ENCODE data around the gene ZBTB7A.

Gene ZBTB7A

GRCh38 chr19:4035582-4035981 lies 31.1 kb downstream of the ZBTB7A start:
- H4K20me1 ChIP-seq (ENCODE audit: insufficient read depth, low read length), result peaks cover 4% of the 10 kb centered on the region
- H3K9me3 ChIP-seq (ENCODE audit: insufficient read depth, low read length), result no peaks in the 10 kb centered on the region

GRCh38 chr19:4035018-4035566 lies 31.6 kb downstream of the ZBTB7A start:
- no peak overlapping the region for H3K4me2 ChIP-seq (ENCODE audit: low read length)
- H3K9ac ChIP-seq (ENCODE audit: low read length), result no peak overlapping the region
- no peaks in the 10 kb centered on the region for H3K27me3 ChIP-seq (ENCODE audit: low read depth, low read length)
- H3K4me1 ChIP-seq (ENCODE audit: low read length), result no peaks in the 10 kb centered on the region
- H3K27ac ChIP-seq (ENCODE audit: low read length), result no peak overlapping the region
- peaks cover 36% of the 10 kb centered on the region for H3K36me3 ChIP-seq (replicated peaks; ENCODE audit: low read depth, low read length)
- no peaks in the 10 kb centered on the region for H3K9me3 ChIP-seq (ENCODE audit: insufficient read depth, low read length)
- no peak overlapping the region for H3K4me3 ChIP-seq (ENCODE audit: low read length)
- TF ChIP-seq EZH2phosphoT487 (IDR thresholded peaks at IDR 0.05; ENCODE audit: low read depth), result no peak
- H2AFZ ChIP-seq (ENCODE audit: low read depth, low read length), result no peak overlapping the region
- no peaks in the 10 kb centered on the region for H3K79me2 ChIP-seq (ENCODE audit: low read length)
- peaks cover 4% of the 10 kb centered on the region for H4K20me1 ChIP-seq (ENCODE audit: insufficient read depth, low read length)

More at GRCh38 chr19:4035582-4035981, 31.1 kb downstream of the ZBTB7A start:
- Histone ChIP-seq H3K4me3 (ENCODE audit: low read length) (no peak overlapping the region), H3K36me3 (replicated peaks; ENCODE audit: low read depth, low read length) (peaks cover 40% of the 10 kb centered on the region), H3K79me2 (ENCODE audit: low read length) (no peaks in the 10 kb centered on the region), H3K4me1 (ENCODE audit: low read length) (no peaks in the 10 kb centered on the region), H2AFZ (ENCODE audit: low read depth, low read length) (no peak overlapping the region), H3K9ac (ENCODE audit: low read length) (no peak overlapping the region), H3K27ac (ENCODE audit: low read length) (no peak overlapping the region), H3K4me2 (ENCODE audit: low read length) (no peak overlapping the region), H3K27me3 (ENCODE audit: low read depth, low read length) (no peaks in the 10 kb centered on the region)
- TF ChIP-seq CTCF (IDR thresholded peaks at IDR 0.05; ENCODE audit: low read depth, low read length), result no peak
- no peak for TF ChIP-seq EZH2phosphoT487 (IDR thresholded peaks at IDR 0.05; ENCODE audit: low read depth)

GRCh38 chr19:4034048-4035017 lies 32.4 kb downstream of the ZBTB7A start:
- no peaks in the 10 kb centered on the region for H3K9me3 ChIP-seq (ENCODE audit: insufficient read depth, low read length)
- H3K4me1 ChIP-seq (ENCODE audit: low read length), result no peaks in the 10 kb centered on the region
- H3K4me2 ChIP-seq (ENCODE audit: low read length), result no peak overlapping the region
- H3K9ac ChIP-seq (ENCODE audit: low read length), result no peak overlapping the region
- no peak overlapping the region for H3K27ac ChIP-seq (ENCODE audit: low read length)
- H2AFZ ChIP-seq (ENCODE audit: low read depth, low read length), result no peak overlapping the region
- no peaks in the 10 kb centered on the region for H3K27me3 ChIP-seq (ENCODE audit: low read depth, low read length)
- H3K4me3 ChIP-seq (ENCODE audit: low read length), result no peak overlapping the region
- no peaks in the 10 kb centered on the region for H3K79me2 ChIP-seq (ENCODE audit: low read length)
- peaks cover 36% of the 10 kb centered on the region for H3K36me3 ChIP-seq (replicated peaks; ENCODE audit: low read depth, low read length)
- peaks cover 4% of the 10 kb centered on the region for H4K20me1 ChIP-seq (ENCODE audit: insufficient read depth, low read length)
- TF ChIP-seq EZH2phosphoT487 (IDR thresholded peaks at IDR 0.05; ENCODE audit: low read depth) (no peak), CTCF (IDR thresholded peaks at IDR 0.05; ENCODE audit: low read depth, low read length) (no peak)

GRCh38 chr19:4033028-4033956 lies 33.4 kb downstream of the ZBTB7A start:
- Histone ChIP-seq H3K27me3 (ENCODE audit: low read depth, low read length) (no peaks in the 10 kb centered on the region), H2AFZ (ENCODE audit: low read depth, low read length) (no peak overlapping the region), H3K27ac (ENCODE audit: low read length) (no peak overlapping the region), H3K4me3 (ENCODE audit: low read length) (no peak overlapping the region), H3K4me1 (ENCODE audit: low read length) (no peaks in the 10 kb centered on the region), H3K9me3 (ENCODE audit: insufficient read depth, low read length) (no peaks in the 10 kb centered on the region), H4K20me1 (ENCODE audit: insufficient read depth, low read length) (no peaks in the 10 kb centered on the region; the same call in 1 of the 2 replicates), H3K9ac (ENCODE audit: low read length) (no peak overlapping the region), H3K4me2 (ENCODE audit: low read length) (no peak overlapping the region), H3K79me2 (ENCODE audit: low read length) (no peaks in the 10 kb centered on the region), H3K36me3 (replicated peaks; ENCODE audit: low read depth, low read length) (peaks cover 36% of the 10 kb centered on the region)
- no peak for TF ChIP-seq EZH2phosphoT487 (IDR thresholded peaks at IDR 0.05; ENCODE audit: low read depth)
- TF ChIP-seq CTCF (IDR thresholded peaks at IDR 0.05; ENCODE audit: low read depth, low read length), result no peak

All from OCI-LY3 (cell line).